Astrocyte (in vitro differentiated cells and primary cell): ENCODE data around the gene VLDLR.

Experiments used
- CTCF ChIP-seq: IDR thresholded peaks from 2 replicates; pipeline ENCODE4 v1.5.1; 2011; ENCODE audit warnings: low read depth, mild to moderate bottlenecking, inconsistent platforms, low read length, moderate library complexity; ENCODE audit not compliant: insufficient read depth
- EZH2 ChIP-seq: IDR thresholded peaks from 2 replicates; pipeline ENCODE4 v1.6.1; 2012; ENCODE audit warnings: mild to moderate bottlenecking, low read length, inconsistent platforms; ENCODE audit not compliant: insufficient read depth

- TF ChIP-seq CTCF (no peak), EZH2 (no peak)
Observed at GRCh38 chr9:2657427-2657826, 35.8 kb downstream of the VLDLR start.
